ENCODE measurements around the gene PODXL2.

PODXL2 gene, protein sequence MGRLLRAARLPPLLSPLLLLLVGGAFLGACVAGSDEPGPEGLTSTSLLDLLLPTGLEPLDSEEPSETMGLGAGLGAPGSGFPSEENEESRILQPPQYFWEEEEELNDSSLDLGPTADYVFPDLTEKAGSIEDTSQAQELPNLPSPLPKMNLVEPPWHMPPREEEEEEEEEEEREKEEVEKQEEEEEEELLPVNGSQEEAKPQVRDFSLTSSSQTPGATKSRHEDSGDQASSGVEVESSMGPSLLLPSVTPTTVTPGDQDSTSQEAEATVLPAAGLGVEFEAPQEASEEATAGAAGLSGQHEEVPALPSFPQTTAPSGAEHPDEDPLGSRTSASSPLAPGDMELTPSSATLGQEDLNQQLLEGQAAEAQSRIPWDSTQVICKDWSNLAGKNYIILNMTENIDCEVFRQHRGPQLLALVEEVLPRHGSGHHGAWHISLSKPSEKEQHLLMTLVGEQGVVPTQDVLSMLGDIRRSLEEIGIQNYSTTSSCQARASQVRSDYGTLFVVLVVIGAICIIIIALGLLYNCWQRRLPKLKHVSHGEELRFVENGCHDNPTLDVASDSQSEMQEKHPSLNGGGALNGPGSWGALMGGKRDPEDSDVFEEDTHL

DNA sequence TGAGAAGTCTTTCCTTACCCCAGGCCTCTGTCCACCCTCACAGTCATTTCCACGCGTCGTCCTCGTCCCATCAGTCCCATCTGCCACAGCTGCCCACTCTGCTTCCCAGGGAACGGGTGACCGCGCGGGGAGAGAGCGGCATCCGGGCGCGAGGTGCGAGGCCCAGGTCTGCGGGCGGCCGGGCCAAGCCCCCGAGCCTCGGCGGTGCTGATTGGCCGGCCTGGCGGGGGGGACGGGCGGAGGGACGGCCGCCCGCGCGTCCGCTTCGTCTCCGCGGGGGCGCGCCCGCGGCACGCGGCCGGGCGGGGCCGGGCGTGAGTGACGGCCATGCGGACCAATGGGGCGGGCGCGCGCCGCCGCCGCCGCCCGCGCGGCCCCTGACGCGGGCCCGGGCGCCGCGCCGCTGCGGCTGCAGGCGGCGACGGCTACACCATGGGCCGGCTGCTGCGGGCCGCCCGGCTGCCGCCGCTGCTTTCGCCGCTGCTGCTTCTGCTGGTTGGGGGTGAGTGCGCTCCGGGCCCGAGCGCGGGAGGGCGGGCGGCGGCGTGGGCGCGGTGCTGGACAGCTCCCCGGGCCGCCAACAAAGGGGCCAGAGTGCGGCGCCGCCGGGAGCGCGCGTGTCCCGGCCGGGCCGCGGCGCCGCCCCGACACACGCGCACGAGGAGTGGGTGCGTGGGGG lies at the start of gene PODXL2:
TSS of gene PODXL2 (plus strand) at position 398 of the 679 bp plus-strand sequence. CDS start at position 433, 35 bp downstream.
- Histone ChIP-seq H3K36me3 (ENCODE audit: control insufficient read depth, low read depth, low read length) (no peaks in the 10 kb centered on the region), H3K9ac (ENCODE audit: low read length) (no peak within 1 kb of the TSS), H3K27ac (ENCODE audit: low read length) (no peak within 1 kb of the TSS), H3K4me1 (ENCODE audit: control insufficient read depth, low read depth, low read length) (peaks cover 6% of the 10 kb centered on the region), H3K27me3 (ENCODE audit: control insufficient read depth, insufficient read depth, low read length) (peaks cover 36% of the 10 kb centered on the region), H3K4me3 (ENCODE audit: low read length) (peak within 1 kb of the TSS; percentile 44), H3K9me3 (ENCODE audit: control insufficient read depth, low read depth, low read length) (peaks cover 2% of the 10 kb centered on the region)

DNA sequence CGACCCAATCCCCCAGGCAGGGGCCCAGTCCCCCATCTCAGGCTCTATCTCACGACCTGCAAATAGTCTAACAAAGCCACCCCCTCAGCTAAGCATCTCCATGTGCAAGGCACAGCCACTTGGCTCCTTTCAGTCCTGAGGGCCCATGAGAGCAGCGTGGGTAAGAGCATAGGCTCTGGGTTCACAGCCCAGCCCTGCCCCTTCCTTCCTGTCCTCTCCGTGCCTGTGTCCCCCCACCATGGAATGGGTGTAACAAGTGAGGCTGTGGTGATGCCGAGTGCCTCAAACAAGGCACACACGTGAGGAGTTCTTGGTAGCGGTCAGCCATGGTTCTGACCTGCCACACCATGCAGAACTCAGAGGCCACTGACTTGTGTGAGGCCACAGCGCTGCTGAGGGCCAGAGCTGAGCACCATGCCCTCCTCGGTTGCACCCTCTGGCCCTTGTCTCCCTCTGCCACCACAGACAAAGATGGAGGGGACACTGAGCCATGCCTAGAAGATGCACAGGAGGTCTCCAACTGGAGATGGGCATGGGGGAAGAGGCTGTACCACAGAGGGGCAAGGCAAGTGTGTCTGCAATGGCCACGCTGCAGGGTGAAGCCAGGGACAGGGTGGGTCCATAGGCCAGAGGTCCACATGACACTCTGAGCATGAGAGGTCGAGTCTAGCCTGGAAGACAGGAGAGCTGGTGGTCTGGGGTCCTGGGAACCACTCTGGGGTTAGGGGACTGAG lies 48.5 kb upstream of the PODXL2 start:
- no peaks in the 10 kb centered on the region for H3K27me3 ChIP-seq (ENCODE audit: control insufficient read depth, insufficient read depth, low read length)
- H3K9ac ChIP-seq (ENCODE audit: low read length) = no peak overlapping the region
- H3K9me3 ChIP-seq (ENCODE audit: control insufficient read depth, low read depth, low read length) = no peaks in the 10 kb centered on the region
- H3K4me3 ChIP-seq (ENCODE audit: low read length) = no peak overlapping the region
- no peaks in the 10 kb centered on the region for H3K4me1 ChIP-seq (ENCODE audit: control insufficient read depth, low read depth, low read length)
- H3K36me3 ChIP-seq (ENCODE audit: control insufficient read depth, low read depth, low read length) = peaks cover 3% of the 10 kb centered on the region
- H3K27ac ChIP-seq (ENCODE audit: low read length) = no peak overlapping the region

DNA sequence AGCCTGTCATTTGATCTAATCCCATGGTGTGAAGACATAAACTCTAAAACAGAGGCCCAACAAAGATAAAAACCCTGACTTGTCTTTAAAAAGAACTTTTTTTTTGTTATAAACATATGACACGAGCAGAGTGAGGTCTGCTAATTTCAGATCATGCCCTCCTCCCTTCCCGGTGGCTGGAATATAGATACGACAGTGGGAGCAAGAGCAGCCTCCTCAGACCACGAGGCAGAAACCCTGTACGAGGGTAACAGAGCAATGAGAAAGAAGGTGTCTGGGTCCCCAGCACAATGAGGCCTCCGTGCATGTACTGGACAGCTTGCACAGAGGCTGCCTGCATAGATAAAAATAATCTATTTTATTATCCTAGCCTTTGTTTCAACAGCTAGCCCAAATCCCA lies 44.3 kb upstream of the PODXL2 start:
- Histone ChIP-seq H3K4me1 (ENCODE audit: control insufficient read depth, low read depth, low read length) (no peaks in the 10 kb centered on the region), H3K9ac (ENCODE audit: low read length) (no peak overlapping the region), H3K4me3 (ENCODE audit: low read length) (no peak overlapping the region), H3K27me3 (ENCODE audit: control insufficient read depth, insufficient read depth, low read length) (peaks cover 7% of the 10 kb centered on the region), H3K27ac (ENCODE audit: low read length) (no peak overlapping the region), H3K36me3 (ENCODE audit: control insufficient read depth, low read depth, low read length) (no peaks in the 10 kb centered on the region), H3K9me3 (ENCODE audit: control insufficient read depth, low read depth, low read length) (no peaks in the 10 kb centered on the region)

DNA sequence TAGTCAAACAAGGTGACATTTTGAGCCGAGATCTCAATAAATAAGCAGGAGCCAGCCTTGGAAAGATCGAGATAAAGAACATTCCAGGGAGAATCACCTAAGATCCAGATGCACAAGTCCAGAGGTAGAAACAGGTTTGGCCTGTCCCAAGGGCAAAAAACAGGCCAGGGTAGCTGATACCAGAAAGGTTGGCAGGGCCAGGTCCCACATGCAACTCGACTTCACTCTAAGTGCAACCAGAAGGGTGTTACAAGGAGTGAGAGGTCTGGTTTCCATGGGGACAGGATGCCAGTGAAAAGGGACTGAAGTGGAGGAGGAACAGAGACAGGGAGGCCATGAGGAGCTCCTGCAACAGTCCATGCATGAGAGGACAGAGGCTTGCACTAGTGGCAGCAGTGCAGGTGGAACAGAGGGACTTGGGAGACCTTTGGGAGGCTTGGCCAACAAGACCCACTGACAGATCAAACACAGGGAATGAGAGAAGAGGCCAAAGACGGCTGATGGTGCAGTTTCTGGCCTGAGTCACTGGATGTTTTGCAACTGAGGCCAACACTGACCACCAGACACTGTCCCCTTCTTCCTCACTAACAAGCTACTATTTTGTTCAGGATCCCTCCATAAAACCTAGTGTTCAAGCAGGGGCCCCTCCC lies 43.7 kb upstream of the PODXL2 start:
- Histone ChIP-seq H3K9ac (ENCODE audit: low read length) (no peak overlapping the region), H3K9me3 (ENCODE audit: control insufficient read depth, low read depth, low read length) (no peaks in the 10 kb centered on the region), H3K27ac (ENCODE audit: low read length) (no peak overlapping the region), H3K4me3 (ENCODE audit: low read length) (no peak overlapping the region), H3K36me3 (ENCODE audit: control insufficient read depth, low read depth, low read length) (no peaks in the 10 kb centered on the region), H3K27me3 (ENCODE audit: control insufficient read depth, insufficient read depth, low read length) (peaks cover 8% of the 10 kb centered on the region), H3K4me1 (ENCODE audit: control insufficient read depth, low read depth, low read length) (no peaks in the 10 kb centered on the region)

DNA sequence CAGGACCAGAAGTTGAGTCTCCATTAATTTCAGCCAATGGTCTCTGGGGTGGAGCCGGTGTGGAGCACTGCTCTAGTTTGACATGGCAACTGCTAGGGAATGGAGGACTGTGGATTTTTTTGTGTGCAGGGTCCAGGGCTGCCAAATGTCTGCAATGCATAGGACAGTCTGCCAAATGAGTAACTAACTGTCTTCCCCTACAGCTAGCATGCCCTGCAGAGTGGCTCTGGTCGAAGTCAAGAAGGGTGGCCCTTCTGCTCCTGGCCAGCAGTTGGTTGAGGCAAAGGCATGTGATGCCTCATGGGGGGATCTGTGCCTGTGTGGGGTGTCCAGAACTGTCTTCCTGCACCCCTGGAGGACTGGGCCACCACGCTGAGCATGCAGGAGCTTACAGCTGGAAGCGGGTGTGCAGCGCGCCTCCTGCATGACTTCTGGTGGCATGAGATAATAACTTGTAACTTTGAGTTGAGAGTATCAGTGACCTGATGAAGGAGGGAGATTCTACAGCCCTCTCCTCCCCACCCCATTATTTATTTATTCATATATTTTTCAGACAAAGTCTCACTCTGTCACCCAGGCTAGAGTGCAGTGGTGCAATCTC lies 43.1 kb upstream of the PODXL2 start:
- Histone ChIP-seq H3K27ac (ENCODE audit: low read length) (no peak overlapping the region), H3K9ac (ENCODE audit: low read length) (no peak overlapping the region), H3K4me3 (ENCODE audit: low read length) (no peak overlapping the region), H3K4me1 (ENCODE audit: control insufficient read depth, low read depth, low read length) (no peaks in the 10 kb centered on the region), H3K27me3 (ENCODE audit: control insufficient read depth, insufficient read depth, low read length) (peaks cover 8% of the 10 kb centered on the region), H3K9me3 (ENCODE audit: control insufficient read depth, low read depth, low read length) (no peaks in the 10 kb centered on the region), H3K36me3 (ENCODE audit: control insufficient read depth, low read depth, low read length) (no peaks in the 10 kb centered on the region)

DNA sequence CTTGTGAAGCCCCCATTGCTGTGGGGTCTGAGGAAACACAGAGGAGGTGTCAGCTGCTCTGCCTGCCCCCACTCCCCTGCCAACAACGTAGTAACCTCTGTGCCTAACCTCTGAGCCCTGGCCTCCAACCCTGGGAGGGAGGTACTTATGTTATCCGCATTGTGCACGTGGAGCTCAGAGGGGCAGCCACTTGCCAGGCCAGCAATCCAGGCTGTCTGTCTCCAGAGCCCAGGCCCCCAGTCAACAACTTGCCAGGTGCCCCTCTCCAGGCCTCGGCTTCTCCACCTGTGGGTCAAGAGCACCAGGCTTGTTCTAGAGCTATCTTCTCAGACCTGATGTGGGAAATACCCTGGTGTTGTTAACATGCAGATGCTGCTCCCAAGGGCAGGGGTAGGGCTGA lies 41.1 kb upstream of the PODXL2 start:
- H3K27me3 ChIP-seq (ENCODE audit: control insufficient read depth, insufficient read depth, low read length) = peaks cover 8% of the 10 kb centered on the region
- H3K36me3 ChIP-seq (ENCODE audit: control insufficient read depth, low read depth, low read length) = no peaks in the 10 kb centered on the region
- H3K9me3 ChIP-seq (ENCODE audit: control insufficient read depth, low read depth, low read length) = no peaks in the 10 kb centered on the region
- H3K9ac ChIP-seq (ENCODE audit: low read length) = no peak overlapping the region
- H3K27ac ChIP-seq (ENCODE audit: low read length) = no peak overlapping the region
- H3K4me1 ChIP-seq (ENCODE audit: control insufficient read depth, low read depth, low read length) = peaks cover 9% of the 10 kb centered on the region
- H3K4me3 ChIP-seq (ENCODE audit: low read length) = no peak overlapping the region

DNA sequence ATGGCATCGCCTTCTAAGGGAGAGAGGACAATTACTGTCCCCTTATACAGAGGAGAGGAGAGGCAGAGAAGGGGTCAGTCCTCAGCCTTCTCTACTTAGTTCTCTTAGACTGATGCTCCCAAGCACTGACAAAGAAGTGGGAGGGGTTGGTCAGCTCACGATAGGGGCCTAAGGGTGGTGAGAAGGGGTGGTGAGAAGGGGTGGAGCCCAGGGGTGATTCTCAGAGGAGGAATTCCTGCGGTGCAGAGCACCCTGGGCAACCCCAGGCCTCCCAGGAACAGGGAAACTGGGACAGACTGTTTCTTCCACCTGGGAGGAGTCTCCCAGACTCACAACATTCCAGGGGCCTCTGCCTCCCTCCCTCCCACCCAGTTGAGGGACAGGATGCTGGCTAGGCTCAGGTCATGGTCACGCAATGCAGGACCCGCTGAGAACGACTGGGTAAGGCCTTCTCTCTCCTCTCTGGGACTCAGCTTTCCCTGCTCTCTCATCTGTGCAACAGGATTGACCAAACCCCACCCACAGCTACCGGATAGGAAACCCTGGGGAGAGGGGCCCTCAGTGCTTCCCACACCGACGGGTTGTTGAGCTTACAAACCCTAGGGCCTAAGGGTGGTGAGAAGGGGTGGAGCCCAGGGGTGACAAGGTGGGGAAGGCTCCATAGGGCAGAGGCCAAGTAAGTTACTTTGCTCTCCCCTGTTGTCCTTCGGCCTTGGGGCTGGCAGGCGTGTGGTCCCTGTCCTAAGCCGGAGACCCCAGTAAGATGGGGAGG lies 40.0 kb upstream of the PODXL2 start:
- no peak overlapping the region for H3K27ac ChIP-seq (ENCODE audit: low read length)

DNA sequence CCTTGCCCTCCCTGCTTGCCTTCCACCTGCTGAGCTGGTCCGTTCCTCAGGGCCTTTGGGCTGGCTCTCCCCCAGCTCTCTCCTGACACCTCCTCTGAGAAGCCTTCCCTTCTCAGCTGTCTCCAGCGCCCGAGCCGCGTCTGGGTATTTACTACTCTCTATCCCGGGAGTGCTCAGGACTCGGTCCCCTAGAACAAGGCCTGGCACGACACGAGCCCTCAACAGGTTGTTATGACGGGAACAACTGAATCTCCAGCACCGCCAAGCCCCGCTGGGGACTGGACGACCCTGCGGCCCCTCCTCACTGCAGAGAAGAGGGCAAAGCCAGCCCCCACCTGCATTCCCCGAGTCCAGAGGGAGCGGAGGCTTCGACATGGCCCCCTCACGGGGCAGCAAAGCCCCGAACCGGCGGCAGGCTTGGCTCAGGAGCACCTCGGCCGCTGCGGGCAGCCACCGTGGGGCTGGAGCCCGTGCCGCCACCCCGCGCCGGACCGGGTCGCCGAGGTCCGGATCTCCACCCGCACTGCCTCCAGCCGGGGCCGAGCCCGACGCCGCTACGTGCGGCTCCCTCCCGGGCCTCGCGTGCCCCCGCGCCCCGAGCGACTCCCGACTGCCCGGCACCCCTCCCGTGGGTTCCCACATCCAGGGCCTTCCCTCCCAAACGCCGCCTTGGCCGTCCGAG lies 39.2 kb upstream of the PODXL2 start:
- no peaks in the 10 kb centered on the region for H3K9me3 ChIP-seq (ENCODE audit: control insufficient read depth, low read depth, low read length)
- H3K9ac ChIP-seq (ENCODE audit: low read length) = peak overlapping the region; percentile 44
- peak overlapping the region; percentile 82 for H3K4me3 ChIP-seq (ENCODE audit: low read length)
- H3K4me1 ChIP-seq (ENCODE audit: control insufficient read depth, low read depth, low read length) = peaks cover 9% of the 10 kb centered on the region
- H3K27me3 ChIP-seq (ENCODE audit: control insufficient read depth, insufficient read depth, low read length) = peaks cover 8% of the 10 kb centered on the region
- no peaks in the 10 kb centered on the region for H3K36me3 ChIP-seq (ENCODE audit: control insufficient read depth, low read depth, low read length)
- no peak overlapping the region for H3K27ac ChIP-seq (ENCODE audit: low read length)

More for the DNA sequence above, 40.0 kb upstream of the PODXL2 start:
- peaks cover 9% of the 10 kb centered on the region for H3K4me1 ChIP-seq (ENCODE audit: control insufficient read depth, low read depth, low read length)
- H3K36me3 ChIP-seq (ENCODE audit: control insufficient read depth, low read depth, low read length) = no peaks in the 10 kb centered on the region
- H3K4me3 ChIP-seq (ENCODE audit: low read length) = peak overlapping the region; percentile 82
- H3K27me3 ChIP-seq (ENCODE audit: control insufficient read depth, insufficient read depth, low read length) = peaks cover 8% of the 10 kb centered on the region
- H3K9ac ChIP-seq (ENCODE audit: low read length) = peak overlapping the region; percentile 44
- H3K9me3 ChIP-seq (ENCODE audit: control insufficient read depth, low read depth, low read length) = no peaks in the 10 kb centered on the region

DNA sequence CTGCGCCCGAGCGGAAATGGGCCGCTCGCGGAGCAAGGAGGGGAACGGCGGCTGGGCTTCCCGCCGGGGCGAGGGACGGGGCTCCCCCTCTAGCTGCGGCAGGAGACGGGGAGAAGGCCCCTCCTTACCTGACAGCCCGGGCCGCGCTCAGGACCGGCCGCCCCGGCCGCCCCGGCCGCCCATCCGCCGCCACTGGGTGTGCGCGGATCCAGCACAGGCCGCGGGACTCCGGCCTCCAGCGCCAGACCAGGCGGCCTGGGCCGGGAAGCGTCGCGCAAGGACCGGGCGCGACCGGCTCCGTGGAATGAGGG lies 38.7 kb upstream of the PODXL2 start:
- Histone ChIP-seq H3K9ac (ENCODE audit: low read length) (peak overlapping the region; percentile 44), H3K4me3 (ENCODE audit: low read length) (peak overlapping the region; percentile 82), H3K27ac (ENCODE audit: low read length) (no peak overlapping the region), H3K27me3 (ENCODE audit: control insufficient read depth, insufficient read depth, low read length) (peaks cover 8% of the 10 kb centered on the region), H3K4me1 (ENCODE audit: control insufficient read depth, low read depth, low read length) (peaks cover 9% of the 10 kb centered on the region), H3K9me3 (ENCODE audit: control insufficient read depth, low read depth, low read length) (no peaks in the 10 kb centered on the region), H3K36me3 (ENCODE audit: control insufficient read depth, low read depth, low read length) (no peaks in the 10 kb centered on the region)

All from iPS-18a (cell line).